DMS53 (cell line): Measurements from ENCODE around the gene MACF1.

Experiments
- DNase-seq: peaks from one replicate; lab custom pipeline; 2025; lab: John Stamatoyannopoulos, UW

The MACF1 gene

GRCh38 chr1:39359028-39359570 is 154.6 kb downstream of the MACF1 start:
- DNase-seq = no peak

- peak; percentile 18 for DNase-seq
Observed at GRCh38 chr1:39360731-39361130, 156.2 kb downstream of the MACF1 start.

- no peak for DNase-seq
Observed at GRCh38 chr1:39361446-39361845, 157.0 kb downstream of the MACF1 start.

- DNase-seq = no peak
Observed at GRCh38 chr1:39363267-39363666, 158.8 kb downstream of the MACF1 start.

- no peak for DNase-seq
Observed at GRCh38 chr1:39368045-39368444, 163.6 kb downstream of the MACF1 start.

GRCh38 chr1:39369565-39369964 is 165.1 kb downstream of the MACF1 start:
- DNase-seq = no peak

- DNase-seq = no peak
Observed at GRCh38 chr1:39370602-39371001, 166.1 kb downstream of the MACF1 start.

- no peak for DNase-seq
Observed at GRCh38 chr1:39372105-39372504, 167.6 kb downstream of the MACF1 start.

- DNase-seq = no peak
Observed at GRCh38 chr1:39376656-39377055, 172.2 kb downstream of the MACF1 start.

GRCh38 chr1:39378377-39378776 is 173.9 kb downstream of the MACF1 start:
- DNase-seq = peak; percentile 87

GRCh38 chr1:39379187-39379586 is 174.7 kb downstream of the MACF1 start:
- no peak for DNase-seq

- DNase-seq = no peak
Observed at GRCh38 chr1:39380036-39380435, 175.5 kb downstream of the MACF1 start.

GRCh38 chr1:39381839-39382238 is 177.3 kb downstream of the MACF1 start:
- DNase-seq = no peak

- no peak for DNase-seq
Observed at GRCh38 chr1:39384305-39384704, 179.8 kb downstream of the MACF1 start.

GRCh38 chr1:39385067-39385988 is 180.8 kb downstream of the MACF1 start:
- no peak for DNase-seq

GRCh38 chr1:39386997-39387396 is 182.5 kb downstream of the MACF1 start:
- no peak for DNase-seq

GRCh38 chr1:39387452-39387851 is 183.0 kb downstream of the MACF1 start:
- DNase-seq = peak; percentile 30

- DNase-seq = peak; percentile 63
Observed at GRCh38 chr1:39391691-39392679, 187.5 kb downstream of the MACF1 start.

GRCh38 chr1:39392851-39393573 is 188.5 kb downstream of the MACF1 start:
- no peak for DNase-seq

- DNase-seq = no peak
Observed at GRCh38 chr1:39393645-39394044, 189.2 kb downstream of the MACF1 start.

- DNase-seq = no peak
Observed at GRCh38 chr1:39394059-39394458, 189.6 kb downstream of the MACF1 start.

- DNase-seq = peak; percentile 96
Observed at GRCh38 chr1:39394598-39394997, 190.1 kb downstream of the MACF1 start.
